SK-N-MC (cell line): Measurements from ENCODE around the gene VMO1.
A peak's percentile ranks its signal among the peaks of the same experiment; 100 is the strongest.

Experiments used
- DNase-seq: peaks from one replicate; pipeline ENCODE4 v3.0.0-alpha.2; 2011; ENCODE audit warnings: low read depth, low spot score
- H3K27ac ChIP-seq: fragments of 200-600 bp; sonication (generic); 2 replicates; pipeline ENCODE4 v1.5.1; 2016; ENCODE audit warnings: mixed run types
- H3K36me3 ChIP-seq: fragments of 200-600 bp; sonication (generic); 2 replicates; pipeline ENCODE4 v1.6.1; 2017; ENCODE audit warnings: antibody characterized with exemption, low read length, mixed read lengths; ENCODE audit not compliant: insufficient read depth
- H3K4me3 ChIP-seq: fragments of 200-600 bp; sonication (generic); 2 replicates; pipeline ENCODE4 v1.5.1; 2016
- H3K9ac ChIP-seq: fragments of 200-600 bp; sonication (generic); 2 replicates; pipeline ENCODE4 v1.8.0; 2017; ENCODE audit warnings: mixed run types, mixed read lengths; ENCODE audit not compliant: insufficient read length
- H3K9me3 ChIP-seq: fragments of 200-600 bp; sonication (generic); 2 replicates; pipeline ENCODE4 v1.6.1; 2017; ENCODE audit warnings: low read depth, mild to moderate bottlenecking, antibody characterized with exemption, low read length, moderate library complexity, mixed read lengths
- EZH2 ChIP-seq: fragments of 200-600 bp; sonication (generic); IDR thresholded peaks from one replicate; pipeline ENCODE4 v1.6.1; 2017; ENCODE audit warnings: antibody characterized with exemption
- FOXP2 ChIP-seq: optimal IDR thresholded peaks from 2 replicates; pipeline ENCODE3; 2011; ENCODE audit warnings: mild to moderate bottlenecking, moderate library complexity; ENCODE audit not compliant: insufficient read depth; ENCODE audit errors: extremely low read length, control extremely low read depth
- POLR2AphosphoS5 ChIP-seq: IDR thresholded peaks from 2 replicates; pipeline ENCODE4 v1.6.1; 2012; ENCODE audit warnings: mild to moderate bottlenecking, low read depth, low read length, borderline replicate concordance

Gene VMO1

GRCh38 chr17:4818276-4818675 lies 32.1 kb upstream of the VMO1 start:
- no peak overlapping the region for H3K27ac ChIP-seq
- TF ChIP-seq FOXP2 (no peak), POLR2AphosphoS5 (no peak), EZH2 (no peak)
- H3K36me3 ChIP-seq = no peaks in the 10 kb centered on the region
- no peaks in the 10 kb centered on the region for H3K9me3 ChIP-seq
- DNase-seq = no peak
- no peak overlapping the region for H3K9ac ChIP-seq
- no peak overlapping the region for H3K4me3 ChIP-seq

GRCh38 chr17:4816826-4817225 lies 30.7 kb upstream of the VMO1 start:
- Histone ChIP-seq H3K27ac (no peak overlapping the region), H3K4me3 (no peak overlapping the region), H3K9ac (no peak overlapping the region), H3K36me3 (no peaks in the 10 kb centered on the region), H3K9me3 (no peaks in the 10 kb centered on the region)
- TF ChIP-seq FOXP2 (no peak), POLR2AphosphoS5 (no peak), EZH2 (no peak)
- DNase-seq = no peak

GRCh38 chr17:4815043-4815675 lies 29.0 kb upstream of the VMO1 start:
- Histone ChIP-seq H3K27ac (no peak overlapping the region), H3K9ac (no peak overlapping the region), H3K9me3 (no peaks in the 10 kb centered on the region), H3K36me3 (no peaks in the 10 kb centered on the region), H3K4me3 (no peak overlapping the region)
- no peak for DNase-seq
- TF ChIP-seq EZH2 (no peak), POLR2AphosphoS5 (no peak), FOXP2 (no peak)

GRCh38 chr17:4812690-4813089 lies 26.5 kb upstream of the VMO1 start:
- Histone ChIP-seq H3K9me3 (no peaks in the 10 kb centered on the region), H3K27ac (no peak overlapping the region)
- no peak for TF ChIP-seq FOXP2
- TF ChIP-seq POLR2AphosphoS5 = no peak
- TF ChIP-seq EZH2 = no peak

GRCh38 chr17:4811471-4811870 lies 25.3 kb upstream of the VMO1 start:
- H3K9me3 ChIP-seq = no peaks in the 10 kb centered on the region
- TF ChIP-seq FOXP2 = no peak
- TF ChIP-seq EZH2 = no peak
- no peak for TF ChIP-seq POLR2AphosphoS5
- H3K27ac ChIP-seq = no peak overlapping the region
- H3K9ac ChIP-seq = no peak overlapping the region
- H3K36me3 ChIP-seq = no peaks in the 10 kb centered on the region
- H3K4me3 ChIP-seq = no peak overlapping the region
- DNase-seq = no peak

More at GRCh38 chr17:4812690-4813089, 26.5 kb upstream of the VMO1 start:
- Histone ChIP-seq H3K9ac (no peak overlapping the region), H3K4me3 (no peak overlapping the region), H3K36me3 (no peaks in the 10 kb centered on the region)
- DNase-seq = no peak

GRCh38 chr17:4810696-4811290 lies 24.6 kb upstream of the VMO1 start:
- H3K27ac ChIP-seq = no peak overlapping the region
- DNase-seq = no peak
- no peak overlapping the region for H3K9ac ChIP-seq
- no peaks in the 10 kb centered on the region for H3K36me3 ChIP-seq
- H3K4me3 ChIP-seq = no peak overlapping the region
- TF ChIP-seq EZH2 (no peak), FOXP2 (no peak), POLR2AphosphoS5 (no peak)
- no peaks in the 10 kb centered on the region for H3K9me3 ChIP-seq

- Histone ChIP-seq H3K4me3 (no peak overlapping the region), H3K36me3 (no peaks in the 10 kb centered on the region), H3K27ac (no peak overlapping the region), H3K9me3 (no peaks in the 10 kb centered on the region), H3K9ac (no peak overlapping the region)
- TF ChIP-seq POLR2AphosphoS5 (no peak), EZH2 (no peak), FOXP2 (no peak)
- no peak for DNase-seq
Observed at GRCh38 chr17:4808378-4808767, 22.2 kb upstream of the VMO1 start.

GRCh38 chr17:4807605-4808377 lies 21.6 kb upstream of the VMO1 start:
- Histone ChIP-seq H3K9me3 (no peaks in the 10 kb centered on the region), H3K4me3 (peak overlapping the region; percentile 75), H3K9ac (no peak overlapping the region), H3K27ac (no peak overlapping the region), H3K36me3 (no peaks in the 10 kb centered on the region)
- DNase-seq = no peak
- no peak for TF ChIP-seq EZH2
- TF ChIP-seq POLR2AphosphoS5 = no peak
- no peak for TF ChIP-seq FOXP2
